Parathyroid adenoma (tissue), 2 donors: ENCODE data around the gene OPCML.

Source experiments
- H2AFZ ChIP-seq: fragments of 300-600 bp; sonication (generic); one replicate; pipeline ENCODE4 v1.7.0; 2017; ENCODE audit warnings: antibody characterized with exemption, mild to moderate bottlenecking
- H3K27ac ChIP-seq: fragments of 300-600 bp; sonication (generic); one replicate; pipeline ENCODE4 v1.7.0; 2017
- H3K27me3 ChIP-seq: fragments of 300-600 bp; sonication (generic); one replicate; pipeline ENCODE4 v1.7.0; 2017; ENCODE audit warnings: low read length; ENCODE audit not compliant: control insufficient read depth, insufficient read depth
- H3K36me3 ChIP-seq: fragments of 300-600 bp; sonication (generic); one replicate; pipeline ENCODE4 v1.7.0; 2017; ENCODE audit warnings: low read length; ENCODE audit not compliant: control insufficient read depth, insufficient read depth
- H3K4me1 ChIP-seq: fragments of 300-600 bp; sonication (generic); one replicate; pipeline ENCODE4 v1.7.0; 2017; ENCODE audit warnings: control low read depth
- H3K4me2 ChIP-seq: fragments of 300-600 bp; sonication (generic); one replicate; pipeline ENCODE4 v1.7.0; 2017; ENCODE audit warnings: low read length
- H3K4me3 ChIP-seq: fragments of 300-600 bp; sonication (generic); one replicate; pipeline ENCODE4 v1.7.0; 2017; ENCODE audit warnings: low read depth, low read length
- H3K79me2 ChIP-seq: fragments of 300-600 bp; sonication (generic); one replicate; pipeline ENCODE4 v1.7.0; 2017; ENCODE audit warnings: control low read depth
- H3K9ac ChIP-seq: fragments of 300-600 bp; sonication (generic); one replicate; pipeline ENCODE4 v1.7.0; 2017; ENCODE audit warnings: mild to moderate bottlenecking
- H3K9me3 ChIP-seq: fragments of 300-600 bp; sonication (generic); one replicate; pipeline ENCODE4 v1.7.0; 2017; ENCODE audit warnings: low read length; ENCODE audit not compliant: control insufficient read depth
- CTCF ChIP-seq: fragments of 300-600 bp; sonication (generic); IDR thresholded peaks from one replicate; pipeline ENCODE4 v1.7.0; 2017; ENCODE audit warnings: antibody characterized with exemption, mild to moderate bottlenecking
- donor health status: primary hyperparathyroidism.

The OPCML gene

GRCh38 chr11:133361689-133361994, 170.7 kb downstream of the OPCML start:
- no peak for TF ChIP-seq CTCF
- no peak overlapping the region for H3K27ac ChIP-seq
- no peak overlapping the region for H3K9ac ChIP-seq
- H3K36me3 ChIP-seq: no peaks in the 10 kb centered on the region
- H3K9me3 ChIP-seq: no peaks in the 10 kb centered on the region
- no peaks in the 10 kb centered on the region for H3K4me1 ChIP-seq
- no peak overlapping the region for H3K4me3 ChIP-seq
- no peak overlapping the region for H2AFZ ChIP-seq
- H3K27me3 ChIP-seq: no peaks in the 10 kb centered on the region
- no peaks in the 10 kb centered on the region for H3K79me2 ChIP-seq
- no peak overlapping the region for H3K4me2 ChIP-seq

- TF ChIP-seq CTCF: no peak
- no peaks in the 10 kb centered on the region for H3K36me3 ChIP-seq
- H3K79me2 ChIP-seq: no peaks in the 10 kb centered on the region
- no peak overlapping the region for H2AFZ ChIP-seq
- no peak overlapping the region for H3K4me2 ChIP-seq
- no peaks in the 10 kb centered on the region for H3K4me1 ChIP-seq
- no peak overlapping the region for H3K4me3 ChIP-seq
- no peaks in the 10 kb centered on the region for H3K9me3 ChIP-seq
- H3K9ac ChIP-seq: no peak overlapping the region
- H3K27me3 ChIP-seq: no peaks in the 10 kb centered on the region
- H3K27ac ChIP-seq: no peak overlapping the region
These were observed 171.2 kb downstream of the OPCML start for GRCh38 chr11:133360860-133361688.

DNA sequence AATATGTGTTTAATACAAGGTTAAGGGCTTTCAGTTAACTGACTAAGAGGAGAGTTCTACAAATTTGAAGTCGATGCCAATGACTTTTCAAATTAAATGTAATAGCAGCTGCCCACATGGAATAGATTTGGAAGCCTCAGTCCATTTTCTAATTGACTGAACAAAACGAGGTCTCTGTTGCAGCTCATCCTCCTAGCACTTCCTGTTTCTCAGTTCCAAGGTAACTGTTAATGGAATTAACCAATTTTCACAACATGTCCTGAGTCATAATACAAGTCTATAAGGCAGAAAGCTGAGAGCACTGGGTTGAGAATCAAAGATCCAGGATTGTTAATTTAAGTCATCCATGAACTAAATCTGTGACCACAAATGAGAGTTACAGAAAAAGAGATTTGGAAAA, 177.2 kb downstream of the OPCML start:
- no peak overlapping the region for H3K9ac ChIP-seq
- no peaks in the 10 kb centered on the region for H3K27me3 ChIP-seq
- H2AFZ ChIP-seq: no peak overlapping the region
- H3K4me1 ChIP-seq: no peaks in the 10 kb centered on the region
- no peaks in the 10 kb centered on the region for H3K9me3 ChIP-seq
- no peak for TF ChIP-seq CTCF
- H3K27ac ChIP-seq: no peak overlapping the region
- H3K36me3 ChIP-seq: no peaks in the 10 kb centered on the region
- H3K4me2 ChIP-seq: no peak overlapping the region
- no peaks in the 10 kb centered on the region for H3K79me2 ChIP-seq
- no peak overlapping the region for H3K4me3 ChIP-seq

DNA sequence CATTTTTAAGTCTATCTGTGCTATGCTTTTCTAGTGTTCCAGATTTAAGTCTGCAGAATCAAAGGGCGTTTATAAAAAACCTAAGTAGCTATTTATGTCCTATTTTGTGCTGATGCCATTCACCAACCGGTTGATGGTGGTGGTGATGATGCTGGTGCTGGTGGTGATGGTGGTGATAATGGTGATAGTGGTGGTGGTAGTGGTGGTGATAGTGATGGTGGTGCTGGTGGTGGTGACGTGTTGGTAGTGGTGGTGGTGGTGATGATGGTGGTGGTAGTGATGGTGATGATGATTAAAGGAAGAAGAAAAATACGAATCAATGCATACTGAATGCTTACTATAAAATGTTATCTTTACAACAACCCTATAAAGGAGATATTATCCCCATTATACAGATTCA, 178.2 kb downstream of the OPCML start:
- Histone ChIP-seq H3K9me3 (no peaks in the 10 kb centered on the region), H2AFZ (no peak overlapping the region), H3K4me2 (no peak overlapping the region), H3K27ac (no peak overlapping the region), H3K4me1 (no peaks in the 10 kb centered on the region), H3K9ac (no peak overlapping the region), H3K36me3 (no peaks in the 10 kb centered on the region), H3K4me3 (no peak overlapping the region), H3K79me2 (no peaks in the 10 kb centered on the region), H3K27me3 (no peaks in the 10 kb centered on the region)
- TF ChIP-seq CTCF: no peak

- Histone ChIP-seq H3K4me1 (no peaks in the 10 kb centered on the region), H2AFZ (no peak overlapping the region), H3K27me3 (no peaks in the 10 kb centered on the region), H3K79me2 (no peaks in the 10 kb centered on the region), H3K36me3 (no peaks in the 10 kb centered on the region), H3K9me3 (no peaks in the 10 kb centered on the region), H3K27ac (no peak overlapping the region), H3K9ac (no peak overlapping the region), H3K4me2 (no peak overlapping the region), H3K4me3 (no peak overlapping the region)
- no peak for TF ChIP-seq CTCF
These were observed 182.3 kb downstream of the OPCML start for GRCh38 chr11:133350045-133350444.
